ENCODE results near the gene LZTS2. TPM values are rescaled to one million over a fixed set of nuclear protein-coding genes. Genes with fewer than 3 reads are reported as not detected.

The LZTS2 gene
- total and polyA plus RNA-seq, 2 of the 4 experiments (the other 2 are of a cell fraction) = 19.2 to 101 TPM

GRCh38 chr10:101028446-101029337, 29.1 kb downstream of the LZTS2 start:
- CTCF ChIA-PET = interaction anchor here (0.9 to 1.2 kb wide), 2 partner anchors 13 to 14 kb away, joined by 3 to 4 read pairs; no protein-coding TSS in a partner anchor
- no peak overlapping the region for H3K27ac ChIP-seq (ENCODE audit: insufficient read depth, low read length)
- no peak overlapping the region for H2BK5ac ChIP-seq (ENCODE audit: low read depth, low read length, poor library complexity, severe bottlenecking)
- H3K4me3 ChIP-seq (ENCODE audit: insufficient read depth, low read depth, low read length) = no peak overlapping the region
- no TSS peak for BruUV-seq (replicated peaks)
- TF ChIP-seq RFX5 (IDR thresholded peaks at IDR 0.05; ENCODE audit: low read depth, low read length) (no peak), CTCF (conservative IDR thresholded peaks at IDR 0.05; ENCODE audit: low read depth, low read length) (no peak), RAD21 (IDR thresholded peaks at IDR 0.05; ENCODE audit: low read length) (no peak), MAFK (IDR thresholded peaks at IDR 0.05; ENCODE audit: low read depth, low read length) (no peak), CHD1 (IDR thresholded peaks at IDR 0.05; ENCODE audit: low read depth, low read length) (no peak), FOS (IDR thresholded peaks at IDR 0.05; ENCODE audit: low read depth, low read length) (no peak), RCOR1 (IDR thresholded peaks at IDR 0.05; ENCODE audit: insufficient replicate concordance, low read length) (no peak), CEBPB (IDR thresholded peaks at IDR 0.05; ENCODE audit: low read depth, low read length) (no peak), SMC3 (IDR thresholded peaks at IDR 0.05; ENCODE audit: low read depth, low read length) (no peak)
- 0 out of 2 replicates have a peak, but pooled peaks cover 2% of the 10 kb centered on the region for H3K9me1 ChIP-seq (ENCODE audit: insufficient read depth, low read length)
- peaks cover 2% of the 10 kb centered on the region for H3K4me1 ChIP-seq (ENCODE audit: control insufficient read depth, insufficient read depth, low read length)
- H2AK9ac ChIP-seq (replicated peaks; ENCODE audit: low read depth, low read length, poor library complexity) = no peak overlapping the region
- no peak overlapping the region for H3K4me2 ChIP-seq (ENCODE audit: low read depth, low read length)
- no peaks in the 10 kb centered on the region for H3K36me3 ChIP-seq (ENCODE audit: control insufficient read depth, insufficient read depth, low read length)
- H3K9me3 ChIP-seq (ENCODE audit: control insufficient read depth, insufficient read depth, low read length) = no peaks in the 10 kb centered on the region
- POLR2A ChIA-PET (ENCODE audit: unreplicated experiment) = no interaction called here
- H4K8ac ChIP-seq (ENCODE audit: low read depth in 2 of 2, low read length in 2 of 2) = no peak overlapping the region
- H3K23ac ChIP-seq (ENCODE audit: low read depth, low read length) = no peak overlapping the region
- H3K27me3 ChIP-seq (ENCODE audit: control insufficient read depth, insufficient read depth, low read length) = peaks cover 2% of the 10 kb centered on the region; the same call in 1 of the 2 replicates
- peaks cover 0 to 28% of the 10 kb centered on the region in 2 experiments; a peak in 3 of 4 replicates for H3K79me1 ChIP-seq (ENCODE audit: low read depth in 1 of 2, low read length in 2 of 2)
- H2AFZ ChIP-seq (replicated peaks; ENCODE audit: low read length, poor library complexity) = no peak overlapping the region
- H4K5ac ChIP-seq (ENCODE audit: low read depth, low read length) = no peak overlapping the region
- no peak overlapping the region for H2BK15ac ChIP-seq (ENCODE audit: low read depth, low read length)
- H3K4ac ChIP-seq (ENCODE audit: low read depth, low read length) = no peak overlapping the region
- H3K9ac ChIP-seq (ENCODE audit: low read depth, low read length) = no peak overlapping the region
- peaks cover 8% of the 10 kb centered on the region for H4K20me1 ChIP-seq (ENCODE audit: insufficient read depth, low read length)
- in situ Hi-C loops (cut with MboI; ENCODE audit: low sequenced_read_pairs) = no loop called here
- H3K18ac ChIP-seq (ENCODE audit: low read depth, low read length) = no peak overlapping the region
- ATAC-seq (ENCODE audit: low read depth) = no peak
- H3K56ac ChIP-seq (ENCODE audit: extremely low read depth, insufficient read depth, low read length) = no peak overlapping the region
- no peak overlapping the region for H2BK120ac ChIP-seq (ENCODE audit: low read depth, low read length)
- 100% methylated on average over 1 of the region's 7 CpGs; no CpG with 5 or more reads in 1 of the 2 experiments for WGBS, 2 experiments (ENCODE audit: extremely low coverage in 2 of 2, insufficient read length in 1 of 2)
- H3K14ac ChIP-seq (replicated peaks; ENCODE audit: low read depth, low read length) = no peak overlapping the region
- no peak for DNase-seq
- dilution Hi-C loops (cut with HindIII; ENCODE audit: low sequenced_read_pairs, unreplicated experiment) = no loop called here
- intact Hi-C loops (cut with micrococcal nuclease) = no loop called here
- H4K91ac ChIP-seq (ENCODE audit: insufficient read depth, low read depth, low read length) = no peak overlapping the region
- no peak overlapping the region; the same call in 1 of the 2 replicates for H2AK5ac ChIP-seq (ENCODE audit: low read depth, low read length)
- H2BK20ac ChIP-seq (ENCODE audit: low read depth, low read length) = no peak overlapping the region

Measured in IMR-90 (cell line).